Right lobe of liver (tissue), 4 donors: ENCODE measurements around the gene ASB1.

ENCODE experiments used
- CTCF ChIP-seq, 4 donors: fragments of 200-600 bp in 3 of 4; fragments of 450-650 bp in 1 of 4; IDR thresholded peaks; one replicate each; pipeline versions ENCODE4 v1.5.1 to v1.8.0; 2016 to 2022; ENCODE audit warnings: antibody characterized with exemption in 4 of 4, mild to moderate bottlenecking in 2 of 4
- POLR2A ChIP-seq: fragments of 450-650 bp; IDR thresholded peaks from one replicate; pipeline ENCODE4 v1.6.1; 2017; ENCODE audit warnings: antibody characterized with exemption, mild to moderate bottlenecking
- donor health status: DM: no; HTN: no; CAD: no.
- donor health status: DM: no; HTN: no; CAD: no.
- donor health status: DM: no; HTN: yes; CAD: no.

- no peak for TF ChIP-seq CTCF (IDR thresholded peaks at IDR 0.05)
- TF ChIP-seq POLR2A: no peak
Measured at GRCh38 chr2:238421695-238422035, 5.1 kb upstream of the ASB1 start.
